Osteoblast (primary cell): ENCODE results near the gene CD53. TPM values are rescaled to one million over a fixed set of nuclear protein-coding genes. Genes with fewer than 3 reads are reported as not detected.

Source experiments
- DNase-seq: peaks from one replicate; pipeline ENCODE4 v3.0.0; 2011; ENCODE audit warnings: low spot score, mixed read lengths; ENCODE audit not compliant: insufficient read length; ENCODE audit errors: missing footprints
- H2AFZ ChIP-seq: 2 replicates; pipeline ENCODE4 v1.6.0; 2011; ENCODE audit warnings: mild to moderate bottlenecking, low read length
- H3K27ac ChIP-seq: 2 replicates; pipeline ENCODE4 v1.5.1; 2011; ENCODE audit warnings: mild to moderate bottlenecking, low read depth, low read length, moderate library complexity
- H3K27me3 ChIP-seq: 2 replicates; pipeline ENCODE4 v1.6.0; 2012; ENCODE audit warnings: mild to moderate bottlenecking, control low read depth, inconsistent platforms, low read length, moderate library complexity; ENCODE audit not compliant: insufficient read depth
- H3K36me3 ChIP-seq: 2 replicates; pipeline ENCODE4 v1.5.1; 2011; ENCODE audit warnings: mild to moderate bottlenecking, low read length, control low read depth, moderate library complexity; ENCODE audit not compliant: insufficient read depth
- H3K4me1 ChIP-seq: 2 replicates; pipeline ENCODE4 v1.5.1; 2011; ENCODE audit warnings: mild to moderate bottlenecking, low read length, control low read depth, moderate library complexity; ENCODE audit not compliant: insufficient read depth
- H3K4me2 ChIP-seq: 2 replicates; pipeline ENCODE4 v1.6.0; 2011; ENCODE audit warnings: mild to moderate bottlenecking, low read length; ENCODE audit not compliant: insufficient read depth
- H3K4me3 ChIP-seq: fragments of 200-600 bp; sonication (generic); 3 replicates; pipeline ENCODE4 v1.5.1; 2012; ENCODE audit warnings: mild to moderate bottlenecking, low read length, inconsistent platforms; ENCODE audit not compliant: insufficient read depth
- H3K79me2 ChIP-seq: 2 replicates; pipeline ENCODE4 v1.6.0; 2012; ENCODE audit warnings: mild to moderate bottlenecking, low read length, control low read depth, inconsistent platforms; ENCODE audit not compliant: insufficient read depth
- H3K9me3 ChIP-seq: 2 replicates; pipeline ENCODE4 v1.5.1; 2011; ENCODE audit warnings: low read depth, low read length, control low read depth
- H4K20me1 ChIP-seq: 2 replicates; pipeline ENCODE4 v1.6.0; 2012; ENCODE audit warnings: mild to moderate bottlenecking, low read length, control low read depth; ENCODE audit not compliant: insufficient read depth
- total RNA-seq: library from RNA; depleted of rRNA; stranded (reverse); fragments of >200 nt; gene quantifications from 2 replicates; pipeline ENCODE4 v1.2.3, GENCODE V29; 2012
- TF ChIP-seq, protein P1 (sequence below): IDR thresholded peaks from 2 replicates; pipeline ENCODE4 v1.5.1; 2011; ENCODE audit warnings: mild to moderate bottlenecking, low read depth, low read length, moderate library complexity; ENCODE audit errors: extremely low read depth

The CD53 gene
- total RNA-seq, 1 donor, result 0.36 TPM

DNA sequence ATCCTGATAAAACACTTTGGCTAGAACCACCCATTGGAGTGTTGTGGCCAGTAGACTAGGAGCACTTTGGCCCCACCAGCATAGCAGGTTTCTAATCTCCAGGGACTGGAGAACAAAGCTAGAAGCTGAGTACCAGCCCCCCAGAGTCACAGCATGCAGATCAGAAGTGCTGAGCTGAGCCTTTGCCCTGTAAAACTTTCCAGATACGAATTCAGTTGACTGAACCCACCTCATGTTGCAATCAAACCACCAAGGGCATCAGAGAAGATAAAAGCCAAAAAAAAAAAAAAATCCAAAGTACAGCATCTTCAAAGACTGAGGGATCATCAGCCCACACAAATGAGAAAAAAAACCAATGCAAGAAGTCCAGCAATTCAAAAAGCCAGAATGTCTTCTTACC lies 8.7 kb upstream of the CD53 start:
- no peak overlapping the region for H2AFZ ChIP-seq

DNA sequence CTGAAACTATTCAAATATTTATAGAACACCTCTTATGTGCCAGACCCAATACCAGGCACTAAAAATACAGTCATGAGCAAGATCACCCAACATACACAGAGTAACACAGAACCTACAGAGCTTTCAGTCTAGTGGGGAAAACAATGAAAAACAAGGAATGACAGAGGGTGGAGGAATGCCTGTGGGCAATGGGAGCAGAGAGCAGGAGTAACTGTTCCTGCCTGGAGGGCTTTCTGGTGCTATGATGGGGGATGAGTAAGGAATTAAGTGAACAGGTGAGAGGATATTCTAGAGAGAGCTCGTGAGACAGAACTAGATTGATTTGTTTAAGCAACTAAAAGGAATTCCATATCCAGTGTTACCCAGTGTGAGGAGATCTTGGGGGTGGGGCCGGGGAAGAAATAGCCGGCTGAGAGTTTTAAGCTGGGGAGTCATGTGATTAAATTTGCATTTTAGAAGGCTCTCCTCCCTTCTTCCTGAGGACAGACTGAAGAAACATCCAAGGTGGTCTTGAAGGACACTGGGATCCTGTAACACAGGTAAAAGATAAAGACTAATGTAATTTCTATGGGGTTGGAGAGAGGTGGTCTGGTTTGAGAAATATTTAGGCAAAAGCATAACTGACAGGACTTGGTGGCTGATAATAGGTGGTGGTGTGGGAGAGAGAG lies 2.1 kb upstream of the CD53 start:
- H3K4me1 ChIP-seq, result no peaks in the 10 kb centered on the region
- H3K36me3 ChIP-seq, result no peaks in the 10 kb centered on the region
- DNase-seq, result no peak
- H2AFZ ChIP-seq, result no peak overlapping the region
- no peaks in the 10 kb centered on the region for H3K27me3 ChIP-seq
- H3K4me2 ChIP-seq, result no peak overlapping the region
- TF ChIP-seq, protein P1, sequence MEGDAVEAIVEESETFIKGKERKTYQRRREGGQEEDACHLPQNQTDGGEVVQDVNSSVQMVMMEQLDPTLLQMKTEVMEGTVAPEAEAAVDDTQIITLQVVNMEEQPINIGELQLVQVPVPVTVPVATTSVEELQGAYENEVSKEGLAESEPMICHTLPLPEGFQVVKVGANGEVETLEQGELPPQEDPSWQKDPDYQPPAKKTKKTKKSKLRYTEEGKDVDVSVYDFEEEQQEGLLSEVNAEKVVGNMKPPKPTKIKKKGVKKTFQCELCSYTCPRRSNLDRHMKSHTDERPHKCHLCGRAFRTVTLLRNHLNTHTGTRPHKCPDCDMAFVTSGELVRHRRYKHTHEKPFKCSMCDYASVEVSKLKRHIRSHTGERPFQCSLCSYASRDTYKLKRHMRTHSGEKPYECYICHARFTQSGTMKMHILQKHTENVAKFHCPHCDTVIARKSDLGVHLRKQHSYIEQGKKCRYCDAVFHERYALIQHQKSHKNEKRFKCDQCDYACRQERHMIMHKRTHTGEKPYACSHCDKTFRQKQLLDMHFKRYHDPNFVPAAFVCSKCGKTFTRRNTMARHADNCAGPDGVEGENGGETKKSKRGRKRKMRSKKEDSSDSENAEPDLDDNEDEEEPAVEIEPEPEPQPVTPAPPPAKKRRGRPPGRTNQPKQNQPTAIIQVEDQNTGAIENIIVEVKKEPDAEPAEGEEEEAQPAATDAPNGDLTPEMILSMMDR, result no peak
- H3K79me2 ChIP-seq, result no peaks in the 10 kb centered on the region
- H3K9me3 ChIP-seq, result no peaks in the 10 kb centered on the region
- no peak overlapping the region for H3K4me3 ChIP-seq
- H4K20me1 ChIP-seq, result no peaks in the 10 kb centered on the region
- H3K27ac ChIP-seq, result no peak overlapping the region

More for the DNA sequence above, 8.7 kb upstream of the CD53 start:
- Histone ChIP-seq H3K27ac (no peak overlapping the region), H3K4me2 (no peak overlapping the region), H3K36me3 (no peaks in the 10 kb centered on the region), H3K27me3 (no peaks in the 10 kb centered on the region), H4K20me1 (no peaks in the 10 kb centered on the region), H3K79me2 (no peaks in the 10 kb centered on the region), H3K4me3 (no peak overlapping the region), H3K4me1 (no peaks in the 10 kb centered on the region), H3K9me3 (no peaks in the 10 kb centered on the region)
- no peak for DNase-seq
- TF ChIP-seq, protein P1, result no peak

DNA sequence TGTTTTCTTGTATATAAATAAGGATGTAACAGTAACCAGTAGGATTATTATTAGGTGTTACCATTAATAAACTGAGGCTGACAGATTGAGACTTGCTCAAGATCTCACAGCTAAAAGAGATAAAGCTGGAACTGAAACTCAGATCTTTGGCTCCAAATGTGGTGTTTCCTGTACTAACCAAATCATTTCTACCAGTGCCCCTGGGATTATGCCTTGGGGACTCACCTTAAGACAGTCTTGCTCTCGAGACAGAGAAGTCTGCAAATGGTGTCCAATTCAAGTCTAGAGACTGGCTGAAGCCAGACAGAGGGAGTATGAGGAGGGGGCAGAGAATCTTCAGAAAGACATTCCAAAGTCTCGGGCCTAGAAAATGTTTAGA lies 593 bp upstream of the CD53 start:
- H3K4me1 ChIP-seq, result no peaks in the 10 kb centered on the region
- H3K4me3 ChIP-seq, result no peak overlapping the region
- H3K27me3 ChIP-seq, result no peaks in the 10 kb centered on the region
- no peak overlapping the region for H3K4me2 ChIP-seq
- no peaks in the 10 kb centered on the region for H4K20me1 ChIP-seq
- TF ChIP-seq, protein P1, result no peak
- DNase-seq, result no peak
- H2AFZ ChIP-seq, result no peak overlapping the region
- no peaks in the 10 kb centered on the region for H3K79me2 ChIP-seq
- H3K27ac ChIP-seq, result no peak overlapping the region
- H3K9me3 ChIP-seq, result no peaks in the 10 kb centered on the region
- H3K36me3 ChIP-seq, result no peaks in the 10 kb centered on the region

DNA sequence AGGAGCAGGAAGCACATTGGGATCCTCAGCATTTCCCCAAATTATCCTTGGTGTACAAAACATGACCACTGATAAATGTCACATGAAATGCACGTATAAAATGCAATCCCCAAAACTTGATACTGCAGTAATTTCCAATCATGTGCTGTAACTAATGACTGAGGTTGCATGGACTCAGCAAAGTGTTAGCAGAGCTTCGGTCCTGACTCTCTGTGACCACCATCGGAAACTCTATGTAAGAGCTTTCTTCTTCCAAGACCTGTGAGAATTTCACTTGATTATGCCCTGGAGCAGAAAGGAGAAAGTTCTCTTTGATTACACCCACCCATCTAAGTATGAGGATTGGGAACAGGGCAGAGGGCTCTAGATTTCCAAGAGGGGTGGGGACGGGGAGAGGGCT lies 908 bp downstream of the CD53 start:
- no peak overlapping the region for H2AFZ ChIP-seq
- H3K4me3 ChIP-seq, result no peak overlapping the region
- H3K36me3 ChIP-seq, result no peaks in the 10 kb centered on the region
- no peak for DNase-seq
- no peak overlapping the region for H3K4me2 ChIP-seq
- H3K27ac ChIP-seq, result no peak overlapping the region
- no peaks in the 10 kb centered on the region for H3K4me1 ChIP-seq
- H3K27me3 ChIP-seq, result no peaks in the 10 kb centered on the region
- no peaks in the 10 kb centered on the region for H4K20me1 ChIP-seq
- no peaks in the 10 kb centered on the region for H3K79me2 ChIP-seq
- TF ChIP-seq, protein P1, result no peak
- H3K9me3 ChIP-seq, result no peaks in the 10 kb centered on the region
